Thyroid gland (tissue), 4 donors: Measurements from ENCODE around the gene THSD7B.

Experiments used
- POLR2A ChIP-seq, 2 donors: fragments of 450-650 bp; IDR thresholded peaks; one replicate each; pipeline ENCODE4 v1.6.1; 2017; ENCODE audit warnings: antibody characterized with exemption in 2 of 2, mild to moderate bottlenecking in 2 of 2, moderate library complexity in 1 of 2
- TF ChIP-seq, protein P1 (sequence below), 6 experiments: fragments of 200-600 bp in 3 of 6; fragments of 450-650 bp in 3 of 6; sonication (generic) in 3 of 6; IDR thresholded peaks; one replicate each; pipeline ENCODE4 v1.5.1; 2016 to 2019; ENCODE audit warnings: antibody characterized with exemption in 6 of 6, mild to moderate bottlenecking in 2 of 6, inconsistent platforms in 1 of 6, moderate library complexity in 1 of 6

DNA sequence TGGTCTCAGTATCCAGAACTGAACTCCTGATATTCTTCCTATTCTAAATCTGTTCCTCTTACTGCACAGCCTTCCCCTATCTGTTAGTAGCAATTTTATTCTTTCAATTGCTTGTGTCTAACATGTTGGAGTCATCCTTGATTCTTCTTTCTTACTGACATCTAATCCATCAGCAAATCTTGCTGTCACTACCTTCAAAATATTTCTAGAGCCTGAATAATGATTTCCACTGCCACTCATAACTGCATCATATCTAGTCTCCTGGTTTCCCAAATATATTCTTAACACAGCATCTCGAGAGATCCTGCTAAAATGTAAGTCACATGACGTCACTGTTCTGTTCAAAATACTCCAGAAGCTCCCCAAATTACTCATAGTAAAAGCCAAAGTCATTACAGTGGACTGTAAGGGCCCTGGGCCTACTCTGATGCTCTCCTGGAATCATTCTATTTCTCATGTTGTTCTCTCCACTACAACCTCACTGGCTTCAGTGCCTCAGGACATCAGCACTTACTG lies 95.2 kb downstream of the THSD7B start:
- TF ChIP-seq, protein P1, sequence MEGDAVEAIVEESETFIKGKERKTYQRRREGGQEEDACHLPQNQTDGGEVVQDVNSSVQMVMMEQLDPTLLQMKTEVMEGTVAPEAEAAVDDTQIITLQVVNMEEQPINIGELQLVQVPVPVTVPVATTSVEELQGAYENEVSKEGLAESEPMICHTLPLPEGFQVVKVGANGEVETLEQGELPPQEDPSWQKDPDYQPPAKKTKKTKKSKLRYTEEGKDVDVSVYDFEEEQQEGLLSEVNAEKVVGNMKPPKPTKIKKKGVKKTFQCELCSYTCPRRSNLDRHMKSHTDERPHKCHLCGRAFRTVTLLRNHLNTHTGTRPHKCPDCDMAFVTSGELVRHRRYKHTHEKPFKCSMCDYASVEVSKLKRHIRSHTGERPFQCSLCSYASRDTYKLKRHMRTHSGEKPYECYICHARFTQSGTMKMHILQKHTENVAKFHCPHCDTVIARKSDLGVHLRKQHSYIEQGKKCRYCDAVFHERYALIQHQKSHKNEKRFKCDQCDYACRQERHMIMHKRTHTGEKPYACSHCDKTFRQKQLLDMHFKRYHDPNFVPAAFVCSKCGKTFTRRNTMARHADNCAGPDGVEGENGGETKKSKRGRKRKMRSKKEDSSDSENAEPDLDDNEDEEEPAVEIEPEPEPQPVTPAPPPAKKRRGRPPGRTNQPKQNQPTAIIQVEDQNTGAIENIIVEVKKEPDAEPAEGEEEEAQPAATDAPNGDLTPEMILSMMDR (IDR thresholded peaks at IDR 0.05) = no peak
- no peak for TF ChIP-seq POLR2A (IDR thresholded peaks at IDR 0.05)
